B cell (primary cell): Measurements from ENCODE around the gene NSUN6.

ENCODE experiments used
- CTCF ChIP-seq: fragments of 200-600 bp; IDR thresholded peaks from one replicate; pipeline ENCODE4 v1.8.0; 2022; ENCODE audit warnings: antibody characterized with exemption, mild to moderate bottlenecking
- EZH2 ChIP-seq: IDR thresholded peaks from 2 replicates; pipeline ENCODE4 v1.6.1; 2012; ENCODE audit warnings: borderline replicate concordance, low read depth, mild to moderate bottlenecking, moderate library complexity, low read length; ENCODE audit not compliant: insufficient read depth, poor library complexity, severe bottlenecking

- peak; percentile 18 for TF ChIP-seq CTCF
- no peak for TF ChIP-seq EZH2
Measured at GRCh38 chr10:18572959-18573561, 78.3 kb downstream of the NSUN6 start.
